K562 (cell line): Measurements from ENCODE around the gene SLC10A3. TPM values are rescaled to one million over a fixed set of nuclear protein-coding genes. Genes with fewer than 3 reads are reported as not detected.

Experiments
- ATAC-seq: fragments of 200-7000 bp; cut with Tn5 transposase; 3 replicates; pipeline ENCODE4 v1.9.1; 2020; ENCODE audit warnings: moderate library complexity
- BruUV-seq: library from RNA; stranded (reverse); fragments of 400-500 nt; replicated peaks from 2 replicates; lab custom pipeline; 2021; lab: Mats Ljungman, UMichigan
- CTCF ChIA-PET: fragments of 300-600 bp; formaldehyde crosslinking; extraction: SDS; loops from one replicate; lab custom pipeline; 2021; ENCODE audit warnings: low intra/inter-chr PET ratio; lab: Yijun Ruan, JAX
- POLR2A ChIA-PET: fragments of 300-600, 350-650 bp; sonication (Branson Sonifier 250); formaldehyde crosslinking; extraction: SDS; loops from one replicate; lab custom pipeline; 2021; ENCODE audit warnings: antibody characterized with exemption, inconsistent platforms; lab: Yijun Ruan, JAX
- DNase-seq, 4 experiments: peaks; one replicate each; pipeline versions ENCODE4 v3.0.0 to v3.0.0-alpha.2; 2011 to 2018; ENCODE audit warnings: low spot score in 3 of 4, mixed read lengths in 3 of 4; ENCODE audit errors: extremely low read depth in 1 of 4
- FAIRE-seq: peaks from 2 replicates; lab custom pipeline; 2011; peaks lifted over from hg19 to GRCh38; lab: Jason Lieb, UNC
- H2AFZ ChIP-seq: 2 replicates; pipeline ENCODE4 v1.6.0; 2011; ENCODE audit warnings: low read depth, low read length, control low read depth, inconsistent platforms
- H3K27ac ChIP-seq: fragments of 200-600 bp; 3 replicates; pipeline ENCODE4 v1.8.0; 2011; ENCODE audit warnings: low read depth, mild to moderate bottlenecking, control low read depth, inconsistent platforms, low read length, moderate library complexity, mixed read lengths; ENCODE audit errors: extremely low read depth
- H3K27me3 ChIP-seq, 2 experiments: fragments of 300-600 bp in 1 of 2; 2 replicates in 1 of 2; 3 replicates in 1 of 2; pipeline versions ENCODE4 v1.6.0 to v1.8.0; 2011; ENCODE audit warnings: inconsistent platforms in 2 of 2, low read length in 2 of 2, mild to moderate bottlenecking in 1 of 2, mixed read lengths in 1 of 2, moderate library complexity in 1 of 2; ENCODE audit not compliant: control insufficient read depth in 2 of 2, insufficient read depth in 2 of 2
- H3K36me3 ChIP-seq: fragments of 300-600 bp; 3 replicates; pipeline ENCODE4 v1.8.0; 2011; ENCODE audit warnings: mild to moderate bottlenecking, low read length, inconsistent platforms; ENCODE audit not compliant: control insufficient read depth, insufficient read depth
- H3K4me1 ChIP-seq, 2 experiments: fragments of 200-600 bp in 1 of 2; replicated peaks in 1 of 2; 2 replicates in 1 of 2; 3 replicates in 1 of 2; pipeline versions ENCODE4 v1.5.1 to v1.8.0; 2011; ENCODE audit warnings: inconsistent platforms in 2 of 2, low read length in 2 of 2, mild to moderate bottlenecking in 1 of 2, mixed read lengths in 1 of 2, moderate library complexity in 1 of 2; ENCODE audit not compliant: control insufficient read depth in 2 of 2, insufficient read depth in 2 of 2
- H3K4me2 ChIP-seq: 2 replicates; pipeline ENCODE4 v1.6.1; 2011; ENCODE audit warnings: low read length, control low read depth, inconsistent platforms, mixed read lengths; ENCODE audit not compliant: insufficient read depth
- H3K4me3 ChIP-seq: fragments of 200-600 bp; sonication (generic), shearing (Covaris generic); 2 replicates; pipeline ENCODE4 v1.5.1; 2016; ENCODE audit warnings: control low read depth, inconsistent platforms
- H3K79me2 ChIP-seq: fragments of 200-600 bp; 3 replicates; pipeline ENCODE4 v1.8.0; 2011; ENCODE audit warnings: low read length, inconsistent platforms; ENCODE audit not compliant: control insufficient read depth, insufficient read depth
- H3K9ac ChIP-seq, 2 experiments: 2 replicates each; pipeline versions ENCODE4 v1.6.0 to v1.6.1; 2011; ENCODE audit warnings: low read depth in 2 of 2, low read length in 2 of 2, control low read depth in 1 of 2, inconsistent platforms in 1 of 2, mild to moderate bottlenecking in 1 of 2, mixed read lengths in 1 of 2; ENCODE audit not compliant: insufficient read depth in 1 of 2
- H3K9me1 ChIP-seq: one replicate; pipeline ENCODE4 v1.6.0; 2011; ENCODE audit warnings: inconsistent platforms, mild to moderate bottlenecking, low read length, moderate library complexity; ENCODE audit not compliant: control insufficient read depth, insufficient read depth
- H3K9me3 ChIP-seq: replicated peaks from 2 replicates; pipeline ENCODE4 v1.5.1; 2011; ENCODE audit warnings: low read depth, low read length, inconsistent platforms; ENCODE audit not compliant: control insufficient read depth, insufficient read depth
- H4K20me1 ChIP-seq: replicated peaks from 2 replicates; pipeline ENCODE4 v1.6.1; 2011; ENCODE audit warnings: low read length, inconsistent platforms, mixed read lengths; ENCODE audit not compliant: control insufficient read depth, insufficient read depth
- ATF7 ChIP-seq: fragments of 450-650 bp; IDR thresholded peaks from 2 replicates; pipeline ENCODE4 v1.7.1; 2014; ENCODE audit warnings: mild to moderate bottlenecking, moderate library complexity
- CAMTA2 ChIP-seq: fragments of 250-450 bp; sonication (Bioruptor Pico); conservative IDR thresholded peaks from 2 replicates; pipeline ENCODE4 v1.5.1; 2022
- CTBP1 ChIP-seq: fragments of 450-650 bp; IDR thresholded peaks from 2 replicates; pipeline ENCODE4 v1.6.1; 2016; ENCODE audit warnings: borderline replicate concordance
- DACH1 ChIP-seq: fragments of 450-650 bp; IDR thresholded peaks from 2 replicates; pipeline ENCODE4 v1.6.1; 2018; ENCODE audit not compliant: partially characterized antibody
- GABPA ChIP-seq: fragments of 200-800 bp; sonication (Bioruptor generic); conservative IDR thresholded peaks from 2 replicates; pipeline ENCODE4 v1.6.1; 2016; ENCODE audit warnings: low read depth, missing genetic modification characterization, missing compliant biosample characterization
- HNRNPL ChIP-seq: fragments of 200-400 bp; formaldehyde crosslinking; IDR thresholded peaks from 2 replicates; pipeline ENCODE4 v1.6.1; 2017; ENCODE audit warnings: low read depth, mild to moderate bottlenecking, low read length
- IRF2 ChIP-seq: sonication (generic); formaldehyde crosslinking; IDR thresholded peaks from 2 replicates; pipeline ENCODE4 v1.8.1; 2022; ENCODE audit warnings: mild to moderate bottlenecking, missing genetic modification reagents
- NRF1 ChIP-seq, 2 experiments: fragments of 450-650 bp; IDR thresholded peaks in 1 of 2; conservative IDR thresholded peaks in 1 of 2; 2 replicates each; pipeline ENCODE4 v1.6.1; 2014; ENCODE audit warnings: mild to moderate bottlenecking in 2 of 2
- POLR2A ChIP-seq: fragments of 450-650 bp; conservative IDR thresholded peaks from 2 replicates; pipeline ENCODE4 v1.6.1; 2016
- RB1 ChIP-seq: fragments of 450-650 bp; IDR thresholded peaks from 2 replicates; pipeline ENCODE4 v1.6.1; 2017; ENCODE audit warnings: low read depth, mild to moderate bottlenecking
- SMAD4 ChIP-seq: fragments of 250-450 bp; sonication (Bioruptor Pico); conservative IDR thresholded peaks from 2 replicates; pipeline ENCODE4 v1.8.0; 2021; ENCODE audit warnings: inconsistent platforms, mild to moderate bottlenecking, moderate library complexity
- TSC22D4 ChIP-seq: fragments of 450-650 bp; IDR thresholded peaks from 2 replicates; pipeline ENCODE4 v1.6.1; 2016; ENCODE audit warnings: missing genetic modification characterization, missing biosample characterization, control low read depth
- WGBS: fragments of 100-300 bp; shearing (Covaris generic); methylation state at CpG from one replicate; pipeline ENCODE4 v1.1.6; 2016; ENCODE audit warnings: low coverage, mixed read lengths; ENCODE audit not compliant: insufficient coverage; ENCODE audit errors: missing lambda C conversion rate; 5-methylcytosine and 5-hydroxymethylcytosine counted together
- in situ Hi-C: fragments of 300-500 bp; cut with MboI; formaldehyde crosslinking; loops from 4 replicates; pipeline ENCODE4 v1.15.0; 2018; ENCODE audit warnings: inconsistent platforms, mixed read lengths
- intact Hi-C: fragments of 100-400 bp; cut with micrococcal nuclease; formaldehyde crosslinking; loops from 2 replicates; pipeline ENCODE4 v1.14.2; 2022
- polyA plus RNA-seq, 8 experiments: library from polyadenylated mRNA; depleted of rRNA in 4 of 8; stranded (reverse) in 5 of 8; unstranded in 3 of 8; fragments of >200 nt; fragmentation: Nextera tagmentation in 2 of 8; fragmentation: Illumina TruSeq in 1 of 8; extraction: Ambion mirVana in 2 of 8; extraction: Trizol in 1 of 8; gene quantifications; 2 replicates each; pipeline versions ENCODE4 v1.2.1 to v1.2.3, GENCODE V29; 2011 to 2014; ENCODE audit warnings: inconsistent platforms in 1 of 8, missing spikeins in 1 of 8
- total RNA-seq, 7 experiments: library from RNA; depleted of rRNA in 6 of 7; stranded (reverse); fragments of >200 nt in 6 of 7; fragmentation: Illumina TruSeq in 2 of 7; extraction: Trizol in 2 of 7; gene quantifications; 2 replicates each; pipeline versions ENCODE4 v1.2.1 to v1.2.3, GENCODE V29; 2011 to 2021; ENCODE audit warnings: low replicate concordance in 1 of 7
- TF ChIP-seq, protein P1 (sequence below): fragments of 250-450 bp; sonication (Bioruptor Pico); IDR thresholded peaks from 2 replicates; pipeline ENCODE4 v1.5.0; 2022; ENCODE audit warnings: mild to moderate bottlenecking
- TF ChIP-seq, protein P2 (sequence below): sonication (generic); formaldehyde crosslinking; IDR thresholded peaks from 2 replicates; pipeline ENCODE4 v1.8.0; 2022; ENCODE audit warnings: missing genetic modification reagents, mild to moderate bottlenecking, borderline replicate concordance
- TF ChIP-seq, protein P3 (sequence below): sonication (generic); formaldehyde crosslinking; IDR thresholded peaks from 2 replicates; pipeline ENCODE4 v1.9.0; 2022; ENCODE audit warnings: mild to moderate bottlenecking, missing genetic modification reagents
- TF ChIP-seq, protein P4 (sequence below): fragments of 450-650 bp; formaldehyde crosslinking; IDR thresholded peaks from 2 replicates; pipeline ENCODE4 v1.4.0; 2020; ENCODE audit warnings: mild to moderate bottlenecking, moderate library complexity
- TF ChIP-seq, protein P5 (sequence below): fragments of 250-450 bp; sonication (Bioruptor Pico); IDR thresholded peaks from 2 replicates; pipeline ENCODE4 v1.8.0; 2022; ENCODE audit warnings: moderate library complexity, mild to moderate bottlenecking, inconsistent platforms

SLC10A3 gene
- total and polyA plus RNA-seq, 9 of the 15 experiments (the other 6 are each of a cell fraction or from before 2014, with no cell fraction given): 5.2 to 30.6 (median 16.7) TPM

DNA sequence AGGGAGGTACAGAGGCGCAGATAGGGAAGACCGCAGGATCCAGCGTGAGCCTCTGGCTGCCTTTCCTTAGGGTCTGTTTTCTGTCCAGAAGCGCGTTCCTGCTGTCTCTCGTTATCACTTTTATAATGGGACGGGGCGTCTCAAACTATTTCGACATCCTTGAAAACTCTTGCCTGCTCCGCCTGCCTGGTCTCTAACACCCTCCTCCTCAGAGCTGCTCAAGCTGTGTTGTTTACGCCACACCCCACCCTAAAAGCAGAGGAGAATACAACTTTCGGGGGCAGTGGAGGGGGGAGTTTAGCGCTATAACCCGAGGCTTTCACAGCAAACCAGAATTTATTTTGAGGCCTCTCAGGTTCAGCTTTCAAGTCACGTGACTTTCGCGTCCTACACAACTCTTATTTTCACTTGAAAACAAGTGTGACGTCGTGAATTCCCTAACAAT is 26.2 kb upstream of the SLC10A3 start:
- peaks cover 25% of the 10 kb centered on the region for H3K79me2 ChIP-seq
- no peaks in the 10 kb centered on the region for H4K20me1 ChIP-seq
- H3K4me3 ChIP-seq: peak overlapping the region; percentile 89
- FAIRE-seq: no peak
- TSS peak; percentile 97 for BruUV-seq
- peak overlapping the region; percentile 78 to 93 for H3K9ac ChIP-seq
- ChIA-PET CTCF (interaction anchor here (0.6 kb wide), 1 partner anchor 427 kb away, joined by 4 read pairs; no protein-coding TSS in a partner anchor), POLR2A (interaction anchor here (0.6 to 1.7 kb wide), 7 partner anchors 11 to 148 kb away, joined by 3 to 8 read pairs (median 3); partner anchors contain the start of gene SLC10A3)
- intact Hi-C loops (loop anchor here (5.0 kb wide), 1 partner anchor 34 kb away; no protein-coding TSS in a partner anchor), in situ Hi-C loops (no loop called here)
- H3K36me3 ChIP-seq: peaks cover 10% of the 10 kb centered on the region; the same call in 2 of the 3 replicates
- 11% methylated on average over 16 of the region's 19 CpGs for WGBS
- peak overlapping the region; percentile 99 for H3K4me2 ChIP-seq
- peak overlapping the region; percentile 90 for H3K27ac ChIP-seq
- no peaks in the 10 kb centered on the region for H3K9me1 ChIP-seq
- peaks cover 13 to 34% of the 10 kb centered on the region in 2 experiments; a peak in 4 of 5 replicates for H3K4me1 ChIP-seq
- H3K27me3 ChIP-seq: no peaks in the 10 kb centered on the region
- peak; percentile 6 for ATAC-seq
- no peaks in the 10 kb centered on the region for H3K9me3 ChIP-seq
- DNase-seq: no peak
- H2AFZ ChIP-seq: peak overlapping the region; percentile 98
- TF ChIP-seq CTBP1 (no peak), POLR2A (no peak), DACH1 (no peak), HNRNPL (no peak), IRF2 (CRISPR knock-in tag) (no peak), ATF7 (0 out of 2 replicates have a peak, but pooled peaks have one; percentile 5), RB1 (no peak), SMAD4 (CRISPR knock-in tag) (no peak), CAMTA2 (CRISPR knock-in tag) (no peak), TSC22D4 (tag) (no peak), GABPA (tag) (peak; percentile 74), NRF1 (conservative IDR thresholded peaks at IDR 0.05 in 1 of 2, IDR thresholded peaks at IDR 0.05 in 1 of 2) (no peak)
- TF ChIP-seq, protein P1, sequence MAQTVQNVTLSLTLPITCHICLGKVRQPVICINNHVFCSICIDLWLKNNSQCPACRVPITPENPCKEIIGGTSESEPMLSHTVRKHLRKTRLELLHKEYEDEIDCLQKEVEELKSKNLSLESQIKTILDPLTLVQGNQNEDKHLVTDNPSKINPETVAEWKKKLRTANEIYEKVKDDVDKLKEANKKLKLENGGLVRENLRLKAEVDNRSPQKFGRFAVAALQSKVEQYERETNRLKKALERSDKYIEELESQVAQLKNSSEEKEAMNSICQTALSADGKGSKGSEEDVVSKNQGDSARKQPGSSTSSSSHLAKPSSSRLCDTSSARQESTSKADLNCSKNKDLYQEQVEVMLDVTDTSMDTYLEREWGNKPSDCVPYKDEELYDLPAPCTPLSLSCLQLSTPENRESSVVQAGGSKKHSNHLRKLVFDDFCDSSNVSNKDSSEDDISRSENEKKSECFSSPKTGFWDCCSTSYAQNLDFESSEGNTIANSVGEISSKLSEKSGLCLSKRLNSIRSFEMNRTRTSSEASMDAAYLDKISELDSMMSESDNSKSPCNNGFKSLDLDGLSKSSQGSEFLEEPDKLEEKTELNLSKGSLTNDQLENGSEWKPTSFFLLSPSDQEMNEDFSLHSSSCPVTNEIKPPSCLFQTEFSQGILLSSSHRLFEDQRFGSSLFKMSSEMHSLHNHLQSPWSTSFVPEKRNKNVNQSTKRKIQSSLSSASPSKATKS (CRISPR knock-in tag): no peak
- TF ChIP-seq, protein P2, sequence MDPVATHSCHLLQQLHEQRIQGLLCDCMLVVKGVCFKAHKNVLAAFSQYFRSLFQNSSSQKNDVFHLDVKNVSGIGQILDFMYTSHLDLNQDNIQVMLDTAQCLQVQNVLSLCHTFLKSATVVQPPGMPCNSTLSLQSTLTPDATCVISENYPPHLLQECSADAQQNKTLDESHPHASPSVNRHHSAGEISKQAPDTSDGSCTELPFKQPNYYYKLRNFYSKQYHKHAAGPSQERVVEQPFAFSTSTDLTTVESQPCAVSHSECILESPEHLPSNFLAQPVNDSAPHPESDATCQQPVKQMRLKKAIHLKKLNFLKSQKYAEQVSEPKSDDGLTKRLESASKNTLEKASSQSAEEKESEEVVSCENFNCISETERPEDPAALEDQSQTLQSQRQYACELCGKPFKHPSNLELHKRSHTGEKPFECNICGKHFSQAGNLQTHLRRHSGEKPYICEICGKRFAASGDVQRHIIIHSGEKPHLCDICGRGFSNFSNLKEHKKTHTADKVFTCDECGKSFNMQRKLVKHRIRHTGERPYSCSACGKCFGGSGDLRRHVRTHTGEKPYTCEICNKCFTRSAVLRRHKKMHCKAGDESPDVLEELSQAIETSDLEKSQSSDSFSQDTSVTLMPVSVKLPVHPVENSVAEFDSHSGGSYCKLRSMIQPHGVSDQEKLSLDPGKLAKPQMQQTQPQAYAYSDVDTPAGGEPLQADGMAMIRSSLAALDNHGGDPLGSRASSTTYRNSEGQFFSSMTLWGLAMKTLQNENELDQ: no peak
- TF ChIP-seq, protein P3, sequence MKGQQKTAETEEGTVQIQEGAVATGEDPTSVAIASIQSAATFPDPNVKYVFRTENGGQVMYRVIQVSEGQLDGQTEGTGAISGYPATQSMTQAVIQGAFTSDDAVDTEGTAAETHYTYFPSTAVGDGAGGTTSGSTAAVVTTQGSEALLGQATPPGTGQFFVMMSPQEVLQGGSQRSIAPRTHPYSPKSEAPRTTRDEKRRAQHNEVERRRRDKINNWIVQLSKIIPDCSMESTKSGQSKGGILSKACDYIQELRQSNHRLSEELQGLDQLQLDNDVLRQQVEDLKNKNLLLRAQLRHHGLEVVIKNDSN (CRISPR knock-in tag): peak; percentile 67; the same call in 1 of the 2 replicates
- TF ChIP-seq, protein P4, sequence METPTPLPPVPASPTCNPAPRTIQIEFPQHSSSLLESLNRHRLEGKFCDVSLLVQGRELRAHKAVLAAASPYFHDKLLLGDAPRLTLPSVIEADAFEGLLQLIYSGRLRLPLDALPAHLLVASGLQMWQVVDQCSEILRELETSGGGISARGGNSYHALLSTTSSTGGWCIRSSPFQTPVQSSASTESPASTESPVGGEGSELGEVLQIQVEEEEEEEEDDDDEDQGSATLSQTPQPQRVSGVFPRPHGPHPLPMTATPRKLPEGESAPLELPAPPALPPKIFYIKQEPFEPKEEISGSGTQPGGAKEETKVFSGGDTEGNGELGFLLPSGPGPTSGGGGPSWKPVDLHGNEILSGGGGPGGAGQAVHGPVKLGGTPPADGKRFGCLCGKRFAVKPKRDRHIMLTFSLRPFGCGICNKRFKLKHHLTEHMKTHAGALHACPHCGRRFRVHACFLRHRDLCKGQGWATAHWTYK (CRISPR knock-in tag): no peak
- TF ChIP-seq, protein P5, sequence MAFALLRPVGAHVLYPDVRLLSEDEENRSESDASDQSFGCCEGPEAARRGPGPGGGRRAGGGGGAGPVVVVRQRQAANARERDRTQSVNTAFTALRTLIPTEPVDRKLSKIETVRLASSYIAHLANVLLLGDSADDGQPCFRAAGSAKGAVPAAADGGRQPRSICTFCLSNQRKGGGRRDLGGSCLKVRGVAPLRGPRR (CRISPR knock-in tag): no peak
